Measurements from ENCODE around the gene TXNRD1.

The TXNRD1 gene

GRCh38 chr12:104305349-104305748, 89.8 kb downstream of the TXNRD1 start:
- CTCF ChIA-PET, result no interaction called here
- no peaks in the 10 kb centered on the region for H3K27me3 Mint-ChIP-seq
- peak overlapping the region; percentile 84 for H3K4me3 Mint-ChIP-seq
- peaks cover 32% of the 10 kb centered on the region for H3K36me3 Mint-ChIP-seq
- no peaks in the 10 kb centered on the region for H3K9me3 Mint-ChIP-seq
- no peak for DNase-seq
- peak overlapping the region; percentile 96 for H3K27ac Mint-ChIP-seq
- H3K4me1 Mint-ChIP-seq, result peaks cover 60% of the 10 kb centered on the region

- no peak overlapping the region for H3K27ac Mint-ChIP-seq
- DNase-seq, result no peak
- no peaks in the 10 kb centered on the region for H3K27me3 Mint-ChIP-seq
- H3K9me3 Mint-ChIP-seq, result no peaks in the 10 kb centered on the region
- H3K36me3 Mint-ChIP-seq, result peaks cover 31% of the 10 kb centered on the region
- CTCF ChIA-PET, result no interaction called here
- H3K4me1 Mint-ChIP-seq, result peaks cover 56% of the 10 kb centered on the region
- no peak overlapping the region for H3K4me3 Mint-ChIP-seq
Measured at GRCh38 chr12:104306376-104306775, 90.8 kb downstream of the TXNRD1 start.

GRCh38 chr12:104306943-104307654, 91.5 kb downstream of the TXNRD1 start:
- Mint-ChIP-seq H3K36me3 (peaks cover 31% of the 10 kb centered on the region), H3K27ac (no peak overlapping the region), H3K9me3 (no peaks in the 10 kb centered on the region), H3K27me3 (no peaks in the 10 kb centered on the region), H3K4me1 (peaks cover 50% of the 10 kb centered on the region), H3K4me3 (no peak overlapping the region)
- CTCF ChIA-PET, result no interaction called here
- DNase-seq, result no peak

- H3K27me3 Mint-ChIP-seq, result no peaks in the 10 kb centered on the region
- H3K9me3 Mint-ChIP-seq, result no peaks in the 10 kb centered on the region
- H3K36me3 Mint-ChIP-seq, result peaks cover 32% of the 10 kb centered on the region
- no peak overlapping the region for H3K27ac Mint-ChIP-seq
- no peak overlapping the region for H3K4me3 Mint-ChIP-seq
- DNase-seq, result no peak
- CTCF ChIA-PET, result interaction anchor here (0.9 kb wide), 1 partner anchor 19 kb away, joined by 3 read pairs; no protein-coding TSS in a partner anchor
- peaks cover 47% of the 10 kb centered on the region for H3K4me1 Mint-ChIP-seq
Measured at GRCh38 chr12:104307655-104308000, 92.0 kb downstream of the TXNRD1 start.

- H3K27ac Mint-ChIP-seq, result no peak overlapping the region
- H3K27me3 Mint-ChIP-seq, result no peaks in the 10 kb centered on the region
- H3K36me3 Mint-ChIP-seq, result peaks cover 34% of the 10 kb centered on the region
- no peak for DNase-seq
- CTCF ChIA-PET, result no interaction called here
- H3K4me1 Mint-ChIP-seq, result peaks cover 28% of the 10 kb centered on the region
- H3K9me3 Mint-ChIP-seq, result no peaks in the 10 kb centered on the region
- no peak overlapping the region for H3K4me3 Mint-ChIP-seq
Measured at GRCh38 chr12:104309446-104309993, 93.9 kb downstream of the TXNRD1 start.

- no peak overlapping the region for H3K27ac Mint-ChIP-seq
- no peaks in the 10 kb centered on the region for H3K27me3 Mint-ChIP-seq
Measured at GRCh38 chr12:104310751-104311633, 95.4 kb downstream of the TXNRD1 start.

GRCh38 chr12:104312202-104312601, 96.6 kb downstream of the TXNRD1 start:
- H3K36me3 Mint-ChIP-seq, result peaks cover 39% of the 10 kb centered on the region

More at GRCh38 chr12:104310751-104311633, 95.4 kb downstream of the TXNRD1 start:
- H3K4me3 Mint-ChIP-seq, result no peak overlapping the region
- no peaks in the 10 kb centered on the region for H3K9me3 Mint-ChIP-seq
- peaks cover 19% of the 10 kb centered on the region for H3K4me1 Mint-ChIP-seq
- CTCF ChIA-PET, result no interaction called here
- H3K36me3 Mint-ChIP-seq, result peaks cover 36% of the 10 kb centered on the region
- DNase-seq, result no peak

GRCh38 chr12:104312654-104313053, 97.1 kb downstream of the TXNRD1 start:
- Mint-ChIP-seq H3K4me3 (no peak overlapping the region), H3K27ac (no peak overlapping the region)

More at GRCh38 chr12:104312202-104312601, 96.6 kb downstream of the TXNRD1 start:
- Mint-ChIP-seq H3K27ac (no peak overlapping the region), H3K4me1 (peaks cover 15% of the 10 kb centered on the region), H3K9me3 (no peaks in the 10 kb centered on the region), H3K4me3 (no peak overlapping the region), H3K27me3 (no peaks in the 10 kb centered on the region)
- no peak for DNase-seq
- CTCF ChIA-PET, result no interaction called here

GRCh38 chr12:104313568-104314241, 98.1 kb downstream of the TXNRD1 start:
- H3K4me1 Mint-ChIP-seq, result peaks cover 8% of the 10 kb centered on the region
- CTCF ChIA-PET, result interaction anchor here (1.0 kb wide), 1 partner anchor 13 kb away, joined by 3 read pairs; no protein-coding TSS in a partner anchor
- H3K9me3 Mint-ChIP-seq, result no peaks in the 10 kb centered on the region
- DNase-seq, result no peak
- H3K27me3 Mint-ChIP-seq, result no peaks in the 10 kb centered on the region
- no peak overlapping the region for H3K27ac Mint-ChIP-seq
- H3K36me3 Mint-ChIP-seq, result peaks cover 42% of the 10 kb centered on the region
- no peak overlapping the region for H3K4me3 Mint-ChIP-seq

More at GRCh38 chr12:104312654-104313053, 97.1 kb downstream of the TXNRD1 start:
- peaks cover 40% of the 10 kb centered on the region for H3K36me3 Mint-ChIP-seq
- CTCF ChIA-PET, result interaction anchor here (0.7 kb wide), 1 partner anchor 26 kb away, joined by 3 read pairs; no protein-coding TSS in a partner anchor
- H3K4me1 Mint-ChIP-seq, result peaks cover 10% of the 10 kb centered on the region
- H3K27me3 Mint-ChIP-seq, result no peaks in the 10 kb centered on the region
- no peaks in the 10 kb centered on the region for H3K9me3 Mint-ChIP-seq
- no peak for DNase-seq

- no peak for DNase-seq
- Mint-ChIP-seq H3K4me3 (no peak overlapping the region), H3K4me1 (peaks cover 7% of the 10 kb centered on the region), H3K27ac (no peak overlapping the region), H3K27me3 (no peaks in the 10 kb centered on the region), H3K9me3 (no peaks in the 10 kb centered on the region), H3K36me3 (peaks cover 44% of the 10 kb centered on the region)
- CTCF ChIA-PET, result interaction anchor here (1.0 kb wide), 1 partner anchor 13 kb away, joined by 3 read pairs; no protein-coding TSS in a partner anchor
Measured at GRCh38 chr12:104314242-104314614, 98.6 kb downstream of the TXNRD1 start.

GRCh38 chr12:104315326-104316224, 100.0 kb downstream of the TXNRD1 start:
- Mint-ChIP-seq H3K4me1 (peaks cover 4% of the 10 kb centered on the region), H3K27ac (peak overlapping the region; percentile 40), H3K4me3 (no peak overlapping the region), H3K27me3 (no peaks in the 10 kb centered on the region), H3K36me3 (peaks cover 53% of the 10 kb centered on the region), H3K9me3 (no peaks in the 10 kb centered on the region)
- CTCF ChIA-PET, result interaction anchor here (1.2 kb wide), 1 partner anchor 12 kb away, joined by 3 read pairs; the partner anchor contains the start of gene EID3
- DNase-seq, result no peak

GRCh38 chr12:104316936-104317335, 101.4 kb downstream of the TXNRD1 start:
- peaks cover 58% of the 10 kb centered on the region for H3K36me3 Mint-ChIP-seq
- no peaks in the 10 kb centered on the region for H3K9me3 Mint-ChIP-seq
- peaks cover 4% of the 10 kb centered on the region for H3K4me1 Mint-ChIP-seq
- CTCF ChIA-PET, result interaction anchor here (1.2 kb wide), 1 partner anchor 14 kb away, joined by 3 read pairs; the partner anchor contains the start of gene EID3
- H3K27me3 Mint-ChIP-seq, result no peaks in the 10 kb centered on the region
- DNase-seq, result no peak
- H3K27ac Mint-ChIP-seq, result no peak overlapping the region
- no peak overlapping the region for H3K4me3 Mint-ChIP-seq

- Mint-ChIP-seq H3K4me1 (peaks cover 4% of the 10 kb centered on the region), H3K9me3 (no peaks in the 10 kb centered on the region), H3K27me3 (no peaks in the 10 kb centered on the region), H3K36me3 (peaks cover 57% of the 10 kb centered on the region), H3K4me3 (no peak overlapping the region), H3K27ac (no peak overlapping the region)
- CTCF ChIA-PET, result no interaction called here
- no peak for DNase-seq
Measured at GRCh38 chr12:104317538-104318210, 102.1 kb downstream of the TXNRD1 start.
